GM13977 (cell line): ENCODE measurements around the gene SPHKAP.

Source experiments
- DNase-seq: peaks from one replicate; pipeline ENCODE4 v3.0.0; 2012; ENCODE audit warnings: low spot score
- CTCF ChIP-seq: IDR thresholded peaks from 2 replicates; pipeline ENCODE4 v1.5.1; 2012; ENCODE audit warnings: mild to moderate bottlenecking, control low read depth; ENCODE audit not compliant: insufficient read depth; ENCODE audit errors: extremely low read depth, missing control alignments
- in situ Hi-C: fragments of 300-500 bp; cut with MboI; formaldehyde crosslinking; loops from one replicate; pipeline ENCODE4 v1.12.0; 2022; ENCODE audit warnings: low sequenced_read_pairs, low pct_unique_long_range_greater_than_20kb, mixed read lengths, inconsistent platforms; ENCODE audit not compliant: unreplicated experiment

Gene SPHKAP

DNA sequence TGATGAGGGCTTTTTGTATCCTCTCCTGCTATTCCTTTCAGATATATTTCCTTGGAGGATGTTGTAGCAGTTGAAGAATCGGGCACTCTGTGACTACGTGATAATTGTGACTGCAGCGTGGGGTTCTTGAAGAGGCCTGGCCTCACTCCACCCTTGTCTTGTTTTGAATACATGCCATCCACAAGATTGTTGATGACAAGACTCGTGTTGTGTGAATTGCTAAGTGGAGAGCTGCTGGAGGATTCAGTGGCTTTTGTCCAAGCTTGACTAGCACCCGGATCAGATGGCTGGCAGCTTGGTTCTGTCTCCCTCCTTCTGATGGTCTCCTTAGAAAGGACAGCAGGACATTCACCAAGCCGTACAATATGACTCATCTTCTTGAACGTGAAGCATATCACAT is 163.2 kb downstream of the SPHKAP start:
- DNase-seq = no peak
- no peak for TF ChIP-seq CTCF
- in situ Hi-C loops = no loop called here

GRCh38 chr2:228017784-228018183 is 163.7 kb downstream of the SPHKAP start:
- no peak for DNase-seq
- TF ChIP-seq CTCF = no peak
- in situ Hi-C loops = no loop called here

GRCh38 chr2:228016402-228016801 is 165.1 kb downstream of the SPHKAP start:
- in situ Hi-C loops = no loop called here
- peak; percentile 10 for DNase-seq

GRCh38 chr2:228015741-228016140 is 165.7 kb downstream of the SPHKAP start:
- in situ Hi-C loops = no loop called here
- no peak for DNase-seq
- TF ChIP-seq CTCF = no peak

More at GRCh38 chr2:228016402-228016801, 165.1 kb downstream of the SPHKAP start:
- no peak for TF ChIP-seq CTCF

- in situ Hi-C loops = no loop called here
- no peak for TF ChIP-seq CTCF
- DNase-seq = no peak
Measured at GRCh38 chr2:227996366-227996765, 185.1 kb downstream of the SPHKAP start.

DNA sequence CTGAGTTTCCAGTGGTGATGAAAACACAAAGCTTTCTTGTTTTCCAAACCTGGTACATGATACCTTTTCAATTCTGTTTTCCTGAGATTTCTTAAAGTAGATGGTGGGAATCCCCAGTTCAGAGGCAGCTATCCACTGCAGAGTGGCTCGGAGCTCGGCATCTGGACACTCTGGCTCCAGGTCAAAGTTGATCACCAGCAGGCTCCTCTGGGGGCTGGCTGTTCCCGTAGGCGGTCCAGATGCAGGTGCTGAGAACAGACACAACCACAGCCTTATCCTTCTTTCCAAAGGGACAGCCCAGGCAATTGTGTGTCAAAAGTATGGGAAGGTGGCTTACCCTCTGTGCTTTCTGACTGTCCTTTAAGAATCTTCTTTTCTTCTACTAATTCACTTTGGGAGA is 190.6 kb downstream of the SPHKAP start:
- in situ Hi-C loops = no loop called here
- DNase-seq = no peak
- TF ChIP-seq CTCF = no peak

GRCh38 chr2:227973241-227973640 is 208.2 kb downstream of the SPHKAP start:
- in situ Hi-C loops = no loop called here
- TF ChIP-seq CTCF = no peak
- DNase-seq = no peak
